NCI-H748 treated with DMSO at 0.1 percent for 48 hours (cell line): ENCODE measurements around the gene ADAMTS7.
"Not testable (repeated sequence)": the region's sequence is repeated elsewhere in the genome, so short reads cannot be mapped to it uniquely, and the experiment has no call there.

Source experiments
- DNase-seq: peaks from one replicate; lab custom pipeline; 2025; lab: John Stamatoyannopoulos, UW

ADAMTS7 gene

DNA sequence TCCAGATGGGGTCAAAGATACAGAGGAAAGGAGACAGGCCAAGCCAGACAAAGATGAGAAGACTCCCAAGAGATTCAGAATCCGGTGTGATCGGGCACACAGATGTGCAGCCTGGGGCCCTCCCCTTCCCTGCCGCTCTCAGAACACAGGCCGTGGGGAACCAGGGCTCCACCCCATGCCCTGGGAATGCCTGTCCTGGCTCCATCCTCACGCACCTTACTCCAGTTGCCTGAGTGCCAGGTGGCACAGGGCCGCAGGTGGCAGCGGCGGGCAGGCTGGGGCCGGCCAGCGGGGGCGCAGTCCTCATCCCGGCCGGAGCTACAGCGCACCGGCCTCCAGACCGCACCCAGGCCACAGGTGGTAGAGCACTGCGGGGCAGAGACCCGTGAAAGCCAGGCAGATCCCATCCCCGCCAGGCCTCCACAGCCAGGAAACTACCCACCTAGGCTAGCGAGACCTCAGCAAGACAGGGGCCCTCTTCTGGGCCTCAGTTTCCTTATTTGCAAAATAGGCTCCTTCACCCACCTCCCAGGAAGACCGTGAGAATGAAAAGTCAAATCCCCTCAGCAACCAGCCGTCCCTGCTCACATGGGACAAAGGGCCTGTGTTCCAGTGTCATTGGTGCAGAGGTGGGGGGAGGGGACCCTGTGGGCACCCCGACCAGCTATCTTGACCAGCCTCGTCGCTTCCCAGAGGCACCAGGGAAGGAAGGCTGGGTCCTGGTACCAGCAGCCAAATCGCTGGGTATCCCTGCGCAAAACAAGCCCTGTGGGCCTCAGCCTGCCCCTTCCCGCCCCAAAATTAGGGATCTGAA, 46.7 kb downstream of the ADAMTS7 start:
- not testable (repeated sequence) for DNase-seq

DNA sequence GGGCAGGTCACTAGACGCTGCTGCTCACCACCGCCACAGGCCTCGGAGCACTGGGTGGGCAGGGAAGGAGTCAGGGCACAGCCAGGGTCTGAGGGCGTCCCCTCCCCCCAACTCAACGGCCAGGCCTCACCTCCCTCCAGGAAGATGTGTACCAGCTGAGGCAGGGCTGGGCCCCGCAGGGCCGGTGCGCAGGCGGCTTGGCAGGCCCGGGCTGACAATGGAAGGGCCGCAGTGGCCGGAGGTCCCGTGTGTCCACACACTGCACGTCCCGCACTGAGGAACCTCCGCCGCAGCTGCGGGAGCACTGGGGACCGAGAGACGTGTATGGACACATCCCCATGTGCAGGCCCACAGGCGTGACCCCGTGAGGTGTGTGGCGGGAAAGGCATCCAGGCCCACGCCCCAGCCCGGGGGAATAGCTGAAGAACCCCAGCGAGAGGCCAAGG, 47.4 kb downstream of the ADAMTS7 start:
- DNase-seq, result no peak

DNA sequence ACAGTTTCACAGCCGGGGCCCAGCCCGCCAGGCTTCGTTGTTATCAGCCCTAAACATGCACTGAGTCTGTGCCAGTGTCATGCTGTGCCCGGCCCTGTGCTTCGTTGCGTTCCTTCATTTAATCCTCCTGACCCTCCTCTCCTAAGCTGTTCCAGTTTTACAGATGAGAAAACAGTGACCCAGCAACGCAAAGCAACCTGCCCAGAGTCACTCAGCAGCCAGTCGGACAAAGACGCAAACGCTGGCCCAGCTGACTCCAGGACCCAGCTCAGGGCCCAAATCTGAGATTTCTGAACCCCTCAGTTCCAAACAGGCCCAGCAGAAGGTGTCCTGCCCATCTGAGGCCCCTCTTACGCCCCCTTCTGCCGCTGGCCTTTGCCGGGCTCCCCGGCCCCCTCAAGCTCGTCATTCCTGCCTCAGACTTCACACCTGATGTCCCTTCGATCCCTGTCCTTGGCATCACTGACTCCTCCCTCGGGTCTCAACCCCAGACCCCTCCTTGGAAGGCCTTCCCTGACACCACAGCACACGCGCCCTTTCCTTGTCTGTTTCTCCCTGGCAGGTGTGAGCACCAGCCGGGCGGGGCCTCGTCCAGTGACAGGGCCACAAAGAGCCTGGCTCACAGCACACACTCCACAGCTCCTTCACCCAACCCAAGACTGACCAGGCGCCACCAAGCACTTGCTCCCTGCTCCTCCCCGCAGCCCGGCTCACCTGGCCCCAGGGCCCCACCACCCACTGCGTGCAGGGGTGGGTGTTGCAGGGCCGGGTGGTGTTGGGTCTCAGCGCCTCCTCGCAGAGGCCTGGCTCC, 48.1 kb downstream of the ADAMTS7 start:
- DNase-seq, result no peak

DNA sequence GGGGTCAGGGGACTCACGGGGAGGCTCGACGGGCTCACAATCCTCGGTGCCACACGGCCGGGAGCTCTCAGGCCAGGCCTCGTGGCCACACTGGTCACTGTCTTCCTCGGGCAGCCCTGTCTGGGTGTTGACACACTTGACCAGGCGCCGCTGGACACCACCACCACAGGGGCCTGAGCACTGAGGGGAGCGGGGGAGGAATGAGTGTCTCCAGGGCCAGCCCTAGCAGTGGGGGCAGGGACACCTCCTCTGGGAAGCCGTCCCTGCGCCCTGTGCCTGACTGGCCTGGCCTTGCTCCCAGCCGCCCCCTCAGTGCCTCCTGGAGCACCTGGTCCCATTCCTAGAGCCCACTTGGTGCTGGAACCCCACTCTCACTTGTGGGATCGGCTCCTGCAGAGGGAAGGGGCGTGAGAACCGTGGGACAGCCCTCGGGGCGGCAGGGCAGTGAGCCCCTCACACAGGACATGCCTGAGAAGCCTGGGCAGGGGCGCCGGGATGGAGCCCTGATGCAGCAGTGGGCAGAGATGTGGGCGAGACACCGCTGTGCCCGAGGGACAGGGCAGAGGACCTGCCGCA, 48.8 kb downstream of the ADAMTS7 start:
- DNase-seq, result not testable (repeated sequence)

DNA sequence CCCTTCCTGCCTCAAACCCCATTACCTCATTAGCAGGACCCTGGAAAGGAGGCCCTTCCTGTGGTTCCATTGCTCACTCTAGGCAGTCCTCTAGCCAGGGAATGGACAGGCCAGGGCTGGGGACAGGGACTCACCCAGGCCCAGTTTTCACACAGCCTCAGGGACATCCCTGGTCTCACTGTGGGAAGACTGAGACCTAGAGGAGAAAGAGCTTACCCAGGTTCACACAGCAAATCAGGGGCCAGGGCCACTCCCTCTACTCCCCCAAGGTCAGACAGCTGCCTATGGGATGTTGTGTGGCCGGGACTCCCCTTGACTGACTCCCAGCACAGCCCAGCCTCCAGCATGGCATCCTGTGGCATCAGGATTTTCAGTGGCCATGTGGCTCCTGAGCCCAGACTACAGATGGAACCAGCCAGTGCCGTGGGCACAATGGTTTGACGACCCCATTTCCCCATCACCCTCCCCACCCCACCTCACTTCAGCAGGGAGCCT, 49.3 kb downstream of the ADAMTS7 start:
- no peak for DNase-seq

DNA sequence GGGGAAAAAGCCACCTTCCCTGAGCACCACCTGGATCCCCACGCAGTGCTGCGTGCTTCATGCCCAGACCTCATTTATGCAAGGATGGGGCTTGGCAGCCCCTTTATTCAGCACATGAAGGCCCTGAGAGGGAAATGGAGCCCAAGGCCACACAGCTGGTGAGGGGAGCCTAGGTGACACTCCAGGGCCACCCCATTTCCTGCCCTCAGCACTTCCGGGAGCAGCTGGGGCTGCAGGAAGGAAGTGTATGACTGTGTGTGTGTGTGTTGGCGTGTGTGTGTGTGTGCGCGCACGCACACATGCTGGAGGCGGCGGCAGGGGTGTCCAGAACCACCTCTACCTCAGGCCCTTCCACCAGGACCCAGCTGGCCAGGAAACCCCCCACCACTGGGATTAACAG, 49.8 kb downstream of the ADAMTS7 start:
- DNase-seq, result not testable (repeated sequence)

DNA sequence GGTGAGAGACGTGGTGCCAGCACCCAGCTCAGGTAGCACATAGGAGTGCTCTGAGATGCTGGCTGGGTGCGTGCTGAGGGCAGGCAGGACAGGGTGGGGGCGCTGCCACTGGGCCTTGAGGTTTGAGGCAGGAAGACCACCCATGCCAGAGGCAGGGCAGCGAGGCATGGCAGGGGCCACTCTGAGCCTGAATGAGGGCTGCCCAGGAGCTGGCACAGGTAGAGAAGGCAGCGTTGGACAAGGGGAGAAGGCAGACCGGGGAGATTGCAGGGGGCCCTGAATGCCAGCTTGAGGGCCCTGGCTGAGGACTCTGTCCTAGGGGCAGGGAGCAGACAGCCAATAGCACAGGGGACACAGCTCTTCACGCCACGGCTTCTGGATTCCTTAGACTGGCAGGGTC, 50.2 kb downstream of the ADAMTS7 start:
- DNase-seq, result no peak

DNA sequence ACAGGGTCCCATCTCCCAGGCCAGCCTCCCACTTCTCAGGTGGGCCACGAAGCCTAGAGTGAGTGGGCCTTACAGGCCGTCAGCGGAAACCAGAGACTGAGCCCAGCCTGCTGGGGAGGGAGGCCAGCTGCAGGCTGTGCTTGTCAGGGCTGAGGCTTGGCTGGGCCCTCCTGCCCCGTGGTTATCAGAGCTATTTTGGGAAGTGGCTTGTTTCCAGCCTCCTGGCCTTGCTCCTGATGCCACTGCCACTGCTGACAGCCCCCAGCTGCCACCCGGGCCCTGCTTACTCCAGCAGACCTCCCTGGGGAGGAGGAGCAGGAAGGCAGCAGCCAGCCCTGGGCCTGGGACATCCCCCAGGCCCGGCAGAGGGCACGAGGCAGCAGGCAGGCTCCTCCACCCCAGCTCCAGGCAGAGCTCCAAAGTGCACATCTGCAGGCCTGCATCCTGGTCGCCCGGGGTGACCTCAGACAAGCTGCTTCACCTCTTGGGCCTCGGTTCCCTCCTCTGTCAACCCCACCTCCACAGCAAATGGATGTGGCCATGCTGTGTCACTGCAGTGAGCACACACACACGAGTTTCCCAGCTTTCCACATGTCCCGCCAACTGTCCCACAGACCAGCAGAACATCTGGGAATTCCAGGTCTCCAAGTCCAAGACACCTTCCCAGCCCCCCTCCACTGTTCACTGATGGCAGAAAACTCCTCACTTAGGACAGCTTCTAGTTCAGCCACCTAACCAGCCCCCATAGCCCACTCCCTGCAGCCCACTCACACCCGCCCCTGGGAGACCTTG, 51.0 kb downstream of the ADAMTS7 start:
- DNase-seq, result not testable (repeated sequence)

DNA sequence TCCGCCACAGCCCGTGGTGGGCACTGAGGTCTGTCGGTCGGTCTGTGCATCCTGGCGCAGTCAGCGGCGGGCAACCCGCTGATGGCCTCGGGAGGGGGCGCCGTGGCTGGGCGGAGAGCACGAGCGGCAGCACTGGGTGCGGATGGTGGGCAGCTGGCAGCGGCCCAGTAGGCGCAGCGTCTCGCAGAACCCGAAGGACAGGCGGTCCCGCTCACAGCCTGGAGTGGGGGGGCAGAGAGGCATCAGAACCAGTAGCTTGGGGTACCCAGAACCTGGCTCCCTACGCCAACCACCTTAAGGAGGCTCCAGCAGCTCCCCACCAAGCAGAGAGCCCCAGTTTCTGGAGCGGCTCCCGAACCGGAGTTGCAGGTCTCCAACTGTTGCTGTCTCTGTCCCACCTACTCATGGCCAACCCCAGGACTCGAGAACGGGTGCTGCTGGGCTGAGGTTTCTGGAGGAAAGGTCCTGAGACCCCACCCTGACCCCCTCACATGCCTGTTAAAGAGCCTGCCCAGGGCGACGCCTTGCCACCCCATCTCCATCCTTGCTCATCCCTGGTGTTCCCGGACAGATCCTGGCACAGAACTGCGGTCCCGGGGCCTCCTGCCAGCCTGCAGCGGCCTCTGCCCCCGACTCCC, 51.8 kb downstream of the ADAMTS7 start:
- not testable (repeated sequence) for DNase-seq

DNA sequence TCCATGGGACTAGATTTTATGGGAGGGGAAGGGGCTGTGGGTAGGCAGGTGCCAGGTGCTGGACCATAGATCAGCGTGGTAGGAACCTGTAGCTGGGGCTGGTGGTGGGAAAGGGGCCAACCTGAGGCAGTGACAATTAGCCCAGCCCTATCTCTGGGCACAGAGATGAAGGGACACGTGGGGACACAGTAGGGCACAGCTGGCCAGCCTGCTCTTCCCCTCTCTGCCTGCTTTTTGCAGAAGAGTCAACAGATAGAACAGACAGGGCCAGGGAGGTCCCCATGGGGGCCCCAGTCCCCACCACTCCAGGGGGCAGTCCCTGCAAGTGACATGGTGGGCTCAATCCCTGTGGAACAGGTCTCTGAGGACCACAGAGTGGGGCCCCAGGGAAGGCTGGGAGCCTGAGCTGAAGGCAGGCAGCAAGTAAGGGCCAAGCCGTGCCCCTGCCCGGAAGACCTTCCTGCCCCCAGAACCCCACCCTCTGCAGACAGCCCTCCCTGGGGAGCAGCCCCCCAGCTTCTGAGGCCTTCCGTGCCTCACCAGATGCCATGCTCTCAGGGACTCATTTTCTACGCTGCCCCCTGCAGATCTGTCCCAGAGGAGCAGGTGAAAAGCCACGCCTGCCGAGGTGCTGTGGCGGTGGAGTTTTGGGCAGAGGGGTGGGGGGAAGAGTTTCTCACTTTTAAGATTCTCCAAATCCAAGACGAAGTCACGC, 52.6 kb downstream of the ADAMTS7 start:
- not testable (repeated sequence) for DNase-seq

DNA sequence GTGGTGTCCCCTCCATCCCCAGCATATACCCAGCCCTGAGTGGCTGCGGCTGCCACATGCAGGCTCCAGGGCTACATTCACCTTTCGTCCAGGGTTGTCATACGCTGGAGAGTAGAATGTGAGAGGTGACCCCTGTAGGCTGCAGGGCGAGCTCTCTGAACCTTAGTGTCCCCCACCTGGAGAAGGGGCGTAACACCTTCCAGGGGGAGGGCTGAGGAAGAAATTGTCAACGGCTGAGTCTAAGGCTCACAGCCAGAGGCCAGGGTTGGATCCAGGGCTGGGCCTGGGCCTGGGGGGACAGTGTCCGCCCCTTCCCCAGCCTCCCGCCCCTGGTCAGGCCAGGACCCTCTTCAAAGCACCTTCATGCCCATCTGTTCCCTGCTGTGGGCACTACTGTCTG, 53.2 kb downstream of the ADAMTS7 start:
- not testable (repeated sequence) for DNase-seq

DNA sequence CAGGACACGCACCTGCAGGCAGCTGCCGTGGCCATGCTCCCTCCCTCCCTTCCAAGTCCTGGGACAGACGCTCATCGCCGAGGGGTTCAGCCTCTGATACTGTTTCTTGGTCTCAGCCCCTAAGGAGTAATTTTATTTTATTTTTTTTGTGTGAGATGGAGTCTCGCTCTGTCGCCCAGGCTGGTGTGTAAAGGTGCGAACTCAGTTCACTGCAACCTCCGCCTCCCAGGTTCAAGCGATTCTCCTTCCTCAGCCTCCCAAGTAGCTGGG, 53.7 kb downstream of the ADAMTS7 start:
- no peak for DNase-seq

DNA sequence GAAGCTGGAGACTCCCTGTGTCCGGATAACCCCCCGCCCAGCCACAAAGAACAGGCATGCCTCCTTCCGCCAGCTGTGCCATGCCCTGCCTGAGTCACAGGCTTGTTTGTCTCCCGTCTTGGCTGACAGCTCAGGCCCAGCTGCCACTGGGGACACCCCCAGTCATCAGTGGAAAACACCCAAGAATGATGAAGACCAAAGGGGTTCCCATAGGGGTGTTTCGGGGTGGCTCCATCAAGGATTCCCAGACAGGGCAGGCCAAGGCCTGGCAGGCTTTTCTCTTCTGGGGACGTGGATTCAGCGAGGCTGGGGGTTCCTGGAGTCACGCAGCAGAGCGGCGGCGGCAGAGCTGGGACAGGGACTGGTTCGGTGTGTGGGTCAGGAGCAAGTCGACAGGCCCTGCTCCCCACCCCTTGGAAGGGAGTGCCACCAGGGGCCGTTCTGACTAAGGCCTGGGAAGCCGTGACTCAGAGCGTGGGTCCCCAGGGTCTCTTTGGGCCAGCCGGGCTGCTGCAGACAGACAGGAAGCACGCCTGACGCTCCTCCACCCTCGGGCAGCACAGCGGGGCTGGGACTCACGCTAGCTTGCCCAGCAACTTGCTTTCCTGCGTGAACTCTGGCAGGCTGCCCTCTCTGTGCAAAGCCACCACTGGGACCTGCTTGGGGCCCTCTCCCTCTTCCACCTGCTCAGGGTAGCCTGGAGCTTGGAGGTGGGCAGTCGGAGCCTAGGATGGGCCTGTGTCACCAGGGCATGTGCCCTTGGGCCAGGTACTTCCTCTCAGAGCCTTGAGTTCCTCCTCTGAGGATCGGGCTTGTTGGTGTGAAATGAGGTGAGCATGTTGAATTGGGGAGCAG, 54.3 kb downstream of the ADAMTS7 start:
- DNase-seq, result not testable (repeated sequence)

DNA sequence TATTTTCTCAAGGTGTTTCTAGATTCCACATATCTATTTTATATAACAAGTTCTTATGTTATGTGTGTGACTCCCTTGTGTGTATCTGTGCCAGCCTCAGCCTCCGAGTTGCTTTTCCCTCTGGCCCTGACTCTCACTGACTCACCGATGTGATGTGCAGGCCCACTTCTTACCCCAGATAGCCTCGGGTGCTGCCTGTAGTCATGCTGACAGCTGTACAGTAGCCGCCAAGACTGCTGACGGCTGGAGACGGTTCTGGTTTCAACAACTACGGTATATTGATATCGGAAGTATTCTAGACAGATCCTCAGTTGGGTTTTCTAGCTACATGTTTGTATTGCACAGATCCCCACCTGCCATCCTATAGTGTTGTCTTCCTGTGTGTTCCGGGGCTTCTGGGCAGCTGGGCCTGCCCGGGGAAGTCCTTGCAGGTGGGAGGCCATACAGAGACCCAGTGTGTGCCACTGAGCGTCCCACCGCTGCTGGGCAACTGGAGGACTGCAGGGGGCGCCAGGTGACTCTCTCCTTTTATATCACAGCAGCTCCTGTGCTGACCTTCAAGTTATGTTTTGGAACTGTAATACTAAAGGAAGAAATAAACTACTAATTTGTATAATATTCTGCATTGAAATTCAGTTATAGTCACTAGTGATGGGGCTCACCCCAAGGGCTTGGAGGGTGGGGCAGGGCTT, 55.2 kb downstream of the ADAMTS7 start:
- DNase-seq, result not testable (repeated sequence)

DNA sequence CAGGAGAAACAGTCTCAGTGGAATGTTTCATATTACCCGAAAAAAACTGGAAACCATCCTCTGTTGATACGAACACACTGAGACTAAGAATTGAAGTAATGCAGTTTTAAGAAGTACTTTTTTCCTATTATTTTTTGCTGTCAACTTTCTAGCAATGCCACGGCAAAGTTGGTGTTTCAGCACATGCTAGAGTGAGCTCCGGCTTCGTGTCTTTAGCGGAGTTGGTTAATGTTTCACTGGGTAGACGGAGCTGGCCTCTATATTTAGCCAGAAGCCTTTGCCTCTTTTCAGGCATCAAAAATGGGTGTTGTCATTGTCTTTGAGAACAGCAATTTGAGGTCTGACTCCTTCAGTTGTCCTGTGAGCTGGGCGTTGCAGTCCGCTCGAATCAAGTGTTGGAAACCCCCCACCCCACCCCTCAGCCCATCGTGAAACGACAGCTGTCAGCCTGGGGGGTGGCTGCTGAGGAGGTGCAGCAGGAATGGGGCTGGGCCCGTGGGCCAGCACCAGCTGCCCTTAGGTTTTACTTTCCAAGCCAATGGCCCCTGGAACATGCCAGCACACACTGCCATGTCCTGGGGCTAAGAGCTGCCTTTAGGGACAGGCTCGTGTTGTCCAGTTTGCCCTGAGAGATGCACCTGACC, 56.5 kb downstream of the ADAMTS7 start:
- not testable (repeated sequence) for DNase-seq

DNA sequence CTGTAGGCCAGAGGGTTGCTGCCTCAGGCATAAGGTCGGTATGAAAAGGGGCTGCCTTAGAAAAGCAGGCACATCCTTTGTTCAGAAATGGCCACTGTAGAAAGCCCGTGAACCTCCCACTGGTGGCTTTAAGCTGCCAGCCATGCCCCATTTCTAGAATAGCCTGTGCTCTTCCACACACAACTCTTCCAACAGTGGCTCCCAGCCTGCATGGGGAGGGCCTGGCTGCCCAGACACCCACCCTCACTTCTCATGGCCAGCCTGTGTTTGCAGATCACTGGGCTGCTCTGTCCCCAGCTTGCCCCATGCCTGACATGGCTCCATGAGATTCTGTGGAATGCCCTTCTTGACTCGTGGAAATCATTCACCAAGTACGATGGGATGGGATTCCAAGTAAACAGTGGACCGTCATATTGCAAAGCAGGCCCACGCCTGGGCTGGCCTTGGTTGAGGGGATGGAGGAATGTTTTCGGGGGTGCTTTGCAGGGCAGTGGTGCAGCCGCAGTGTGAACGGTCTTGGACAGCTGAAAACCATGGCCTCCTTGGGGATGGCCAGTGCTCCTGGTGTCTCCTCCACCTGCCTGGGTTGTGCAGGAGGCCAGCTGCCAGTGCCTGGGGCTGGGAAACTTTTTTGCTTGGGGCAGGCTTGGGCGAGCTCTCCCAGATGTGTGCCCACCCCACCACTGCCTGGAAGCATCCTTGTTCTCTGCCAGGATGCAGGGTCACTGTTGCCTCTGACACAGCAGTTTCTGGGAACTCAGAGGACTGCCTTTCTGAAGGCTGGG, 57.3 kb downstream of the ADAMTS7 start:
- not testable (repeated sequence) for DNase-seq

DNA sequence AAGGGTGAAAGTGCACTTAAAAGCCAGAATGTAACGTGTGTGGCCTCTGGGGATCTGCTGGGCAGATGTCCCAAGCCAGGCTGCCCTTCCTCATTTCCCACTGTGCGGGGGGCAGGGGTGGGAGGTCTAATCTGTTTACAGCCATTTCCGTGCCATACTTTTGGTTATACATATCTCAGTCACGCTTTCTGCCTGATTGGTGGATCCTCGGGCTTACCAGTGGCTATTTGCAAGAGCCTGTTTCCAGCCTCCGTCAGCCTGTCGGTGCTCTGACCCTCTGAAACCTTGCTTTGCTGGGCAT, 58.0 kb downstream of the ADAMTS7 start:
- DNase-seq, result not testable (repeated sequence)
